Immature natural killer cell (primary cell): ENCODE data around the gene C17orf67. TPM values are rescaled to one million over a fixed set of nuclear protein-coding genes. Genes with fewer than 3 reads are reported as not detected.

ENCODE experiments used
- DNase-seq, 3 donors: peaks; one replicate each; pipeline ENCODE4 v3.0.0; 2022; ENCODE audit warnings: mixed read lengths in 1 of 3
- H3K27ac Mint-ChIP-seq, 6 donors: one replicate each; pipeline ENCODE4 v1.8.0; 2020; ENCODE audit warnings: mixed read lengths in 6 of 6, mild to moderate bottlenecking in 5 of 6, inconsistent platforms in 4 of 6, moderate library complexity in 3 of 6
- H3K27me3 Mint-ChIP-seq, 3 donors: one replicate each; pipeline ENCODE4 v1.8.0; 2020 to 2021; ENCODE audit warnings: low read depth in 3 of 3, mild to moderate bottlenecking in 3 of 3, mixed read lengths in 3 of 3, moderate library complexity in 3 of 3, inconsistent platforms in 1 of 3
- H3K36me3 Mint-ChIP-seq, 3 donors: one replicate each; pipeline ENCODE4 v1.8.0; 2020; ENCODE audit warnings: mixed read lengths in 3 of 3, inconsistent platforms in 2 of 3, mild to moderate bottlenecking in 2 of 3
- H3K4me1 Mint-ChIP-seq, 2 donors: one replicate each; pipeline ENCODE4 v1.8.0; 2020; ENCODE audit warnings: inconsistent platforms in 2 of 2, mild to moderate bottlenecking in 2 of 2, mixed read lengths in 2 of 2, moderate library complexity in 1 of 2
- H3K4me3 Mint-ChIP-seq, 5 donors: one replicate each; pipeline ENCODE4 v1.8.0; 2020; ENCODE audit warnings: mild to moderate bottlenecking in 5 of 5, mixed read lengths in 5 of 5, inconsistent platforms in 3 of 5, moderate library complexity in 3 of 5
- H3K9me3 Mint-ChIP-seq, 6 donors: one replicate each; pipeline ENCODE4 v1.8.0; 2020; ENCODE audit warnings: mild to moderate bottlenecking in 6 of 6, mixed read lengths in 6 of 6, inconsistent platforms in 4 of 6, moderate library complexity in 3 of 6
- polyA plus RNA-seq, 3 donors: library from polyadenylated mRNA; unstranded; fragments of 300-500 nt; fragmentation: Illumina TruSeq; gene quantifications; one replicate each; pipeline ENCODE4 v1.2.3, GENCODE V29; 2021

Gene C17orf67
- polyA plus RNA-seq, 3 donors from 2014 or later, result 0.68 to 1.7 (median 0.83) TPM

- peak; percentile 32 to 43 (median 41) for DNase-seq
- Mint-ChIP-seq H3K9me3 (peaks cover 0 to 3% (median under 1%) of the 10 kb centered on the region in 6 donors), H3K36me3 (peaks cover 0 to 6% (median under 1%) of the 10 kb centered on the region in 3 donors), H3K27ac (peak overlapping the region in 3 of 6 donors; percentile 18 to 46 (median 31)), H3K4me1 (peaks cover 13 to 17% of the 10 kb centered on the region in 2 donors), H3K4me3 (peak overlapping the region; percentile 26 to 62 (median 37)), H3K27me3 (peaks cover 2 to 6% (median 4%) of the 10 kb centered on the region in 3 donors)
Observed at GRCh38 chr17:56786989-56787482, 46.7 kb downstream of the C17orf67 start.

GRCh38 chr17:56785997-56786680 lies 47.6 kb downstream of the C17orf67 start:
- no peak for DNase-seq
- H3K9me3 Mint-ChIP-seq, result peaks cover 0 to 3% (median 0%) of the 10 kb centered on the region in 6 donors
- H3K27ac Mint-ChIP-seq, result peak overlapping the region in 2 of 6 donors; percentile 0 to 7
- H3K36me3 Mint-ChIP-seq, result peaks cover 0 to 6% (median 0%) of the 10 kb centered on the region in 3 donors
- peaks cover 13 to 17% of the 10 kb centered on the region in 2 donors for H3K4me1 Mint-ChIP-seq
- peaks cover 2 to 8% (median 3%) of the 10 kb centered on the region in 3 donors for H3K27me3 Mint-ChIP-seq
- H3K4me3 Mint-ChIP-seq, result no peak overlapping the region

GRCh38 chr17:56785405-56785804 lies 48.3 kb downstream of the C17orf67 start:
- no peak for DNase-seq
- Mint-ChIP-seq H3K27ac (no peak overlapping the region), H3K27me3 (peaks cover 2 to 10% (median 5%) of the 10 kb centered on the region in 3 donors), H3K4me3 (no peak overlapping the region), H3K4me1 (peaks cover 15 to 19% of the 10 kb centered on the region in 2 donors), H3K36me3 (peaks cover 0 to 6% (median 0%) of the 10 kb centered on the region in 3 donors), H3K9me3 (no peaks in the 10 kb centered on the region)

DNA sequence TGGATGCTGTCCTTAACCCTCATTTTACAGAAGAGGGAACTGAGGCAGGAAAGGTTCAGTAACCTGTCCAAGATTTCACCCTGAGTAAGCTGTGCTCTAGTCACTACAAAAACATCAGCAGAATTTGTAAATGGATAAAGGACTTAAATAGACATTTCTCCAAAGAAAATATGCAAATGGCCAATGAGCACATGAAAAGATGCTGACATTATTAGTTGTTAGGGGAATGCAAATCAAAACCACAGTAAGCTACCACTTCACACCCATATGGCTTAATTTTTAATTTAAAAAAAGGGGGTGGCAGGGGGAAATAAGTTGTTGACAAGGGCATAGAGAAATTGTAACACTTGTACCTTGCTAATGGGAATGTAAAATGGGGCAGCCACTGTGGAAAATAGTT lies 51.4 kb downstream of the C17orf67 start:
- peaks cover 24 to 30% of the 10 kb centered on the region in 2 donors for H3K4me1 Mint-ChIP-seq
- peaks cover 0 to 3% (median 0%) of the 10 kb centered on the region in 3 donors for H3K36me3 Mint-ChIP-seq
- no peaks in the 10 kb centered on the region for H3K9me3 Mint-ChIP-seq
- H3K27me3 Mint-ChIP-seq, result peaks cover 8 to 20% (median 20%) of the 10 kb centered on the region in 3 donors
- no peak overlapping the region for H3K27ac Mint-ChIP-seq
- no peak for DNase-seq
- no peak overlapping the region for H3K4me3 Mint-ChIP-seq

DNA sequence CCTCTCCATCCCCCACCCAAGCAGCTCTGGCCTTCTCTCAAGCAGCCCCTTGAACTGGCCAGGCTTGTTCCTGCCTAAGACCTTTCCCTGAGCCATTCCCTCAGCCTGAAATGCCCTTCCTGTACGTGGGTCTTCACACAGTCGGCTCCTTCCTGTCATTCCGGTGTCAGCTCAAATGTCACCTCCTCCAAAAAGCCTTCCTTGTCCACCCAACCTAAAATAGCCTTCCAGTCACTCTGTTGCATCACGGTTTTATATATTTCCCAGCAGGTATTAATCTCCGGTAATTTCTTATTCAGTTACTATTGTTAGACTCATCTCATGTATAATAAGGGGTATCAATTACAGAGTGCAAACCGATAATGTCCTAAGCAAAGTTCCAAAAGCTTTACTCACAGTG lies 51.8 kb downstream of the C17orf67 start:
- DNase-seq, result no peak
- Mint-ChIP-seq H3K4me1 (peaks cover 19 to 26% of the 10 kb centered on the region in 2 donors), H3K27ac (no peak overlapping the region), H3K9me3 (no peaks in the 10 kb centered on the region), H3K27me3 (peaks cover 8 to 20% (median 18%) of the 10 kb centered on the region in 3 donors), H3K4me3 (no peak overlapping the region), H3K36me3 (peaks cover 0 to 3% (median 0%) of the 10 kb centered on the region in 3 donors)

DNA sequence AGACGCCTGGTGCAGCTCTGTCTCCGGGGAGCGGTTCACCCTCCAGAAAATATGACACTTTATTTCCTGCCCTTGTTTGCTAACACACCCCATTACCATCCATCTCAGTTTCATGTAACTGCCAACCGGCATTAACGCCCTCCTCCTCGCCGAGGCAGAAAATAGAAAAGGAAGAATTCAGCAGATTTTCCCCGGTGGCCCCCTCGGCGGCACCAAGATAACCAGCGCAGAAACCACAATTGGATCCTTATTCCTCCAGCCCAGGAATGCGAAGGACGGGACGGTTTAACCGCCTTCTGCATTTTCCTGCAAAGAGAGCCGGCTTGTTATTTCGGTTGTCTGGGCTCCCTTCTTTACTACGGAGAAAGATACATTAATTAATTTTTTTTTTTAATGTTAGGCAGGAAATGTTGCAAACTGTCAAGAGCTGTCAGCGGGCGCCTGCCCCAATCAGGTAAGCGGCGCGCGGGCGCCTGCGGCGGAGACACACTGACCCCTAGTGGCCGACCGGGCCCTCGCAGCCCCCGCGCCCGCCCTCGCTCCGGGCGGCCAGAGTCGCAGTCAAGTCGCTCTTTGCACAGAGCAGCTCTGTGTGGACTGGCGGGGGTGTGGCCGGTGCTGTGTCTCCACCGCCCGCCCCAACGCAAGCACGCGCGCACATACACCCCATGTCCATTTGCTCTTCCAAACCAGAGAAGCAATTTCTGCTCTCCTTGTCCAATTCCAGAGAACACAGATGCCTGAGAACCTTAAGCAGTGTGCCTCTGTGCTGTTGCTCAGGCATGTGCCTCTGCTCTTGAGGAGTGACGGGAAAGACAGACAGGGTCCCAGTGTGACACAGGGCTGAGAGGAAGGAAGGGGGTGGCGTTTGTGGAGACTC lies 53.6 kb downstream of the C17orf67 start:
- Mint-ChIP-seq H3K27me3 (peaks cover 10 to 22% (median 18%) of the 10 kb centered on the region in 3 donors), H3K9me3 (no peaks in the 10 kb centered on the region)

DNA sequence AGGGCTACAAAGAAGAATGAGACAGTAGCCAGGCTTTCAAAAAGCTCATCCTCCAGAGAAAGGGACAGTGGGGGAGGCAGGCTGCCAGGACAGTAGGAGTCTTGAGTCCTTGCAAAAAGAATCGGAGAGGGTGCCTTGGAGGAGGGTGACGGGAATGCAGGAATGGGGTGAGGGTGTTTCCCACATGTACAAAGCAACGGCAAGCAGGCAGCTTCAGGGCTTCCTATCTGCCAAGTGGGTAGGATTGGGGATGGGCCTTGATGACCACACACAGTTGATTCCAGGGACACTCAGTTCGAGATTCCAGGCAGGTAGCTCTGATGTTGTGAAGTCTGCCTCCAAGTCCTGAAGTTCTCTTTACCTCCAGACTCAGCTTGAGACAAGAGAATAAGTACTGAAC lies 54.4 kb downstream of the C17orf67 start:
- H3K27me3 Mint-ChIP-seq, result peaks cover 10 to 22% (median 18%) of the 10 kb centered on the region in 3 donors
- peaks cover 14 to 21% of the 10 kb centered on the region in 2 donors for H3K4me1 Mint-ChIP-seq
- no peaks in the 10 kb centered on the region for H3K36me3 Mint-ChIP-seq
- no peaks in the 10 kb centered on the region for H3K9me3 Mint-ChIP-seq
- no peak overlapping the region for H3K27ac Mint-ChIP-seq
- H3K4me3 Mint-ChIP-seq, result peak overlapping the region; percentile 87 to 93 (median 89)
- no peak for DNase-seq

More for the DNA sequence above, 53.6 kb downstream of the C17orf67 start:
- H3K36me3 Mint-ChIP-seq, result peaks cover 0 to 2% (median 0%) of the 10 kb centered on the region in 3 donors
- H3K4me1 Mint-ChIP-seq, result peaks cover 14 to 21% of the 10 kb centered on the region in 2 donors
- peak overlapping the region in 5 of 6 donors; percentile 11 to 76 (median 56) for H3K27ac Mint-ChIP-seq
- peak; percentile 77 to 83 (median 78) for DNase-seq
- peak overlapping the region; percentile 87 to 93 (median 89) for H3K4me3 Mint-ChIP-seq

- Mint-ChIP-seq H3K36me3 (no peaks in the 10 kb centered on the region), H3K27ac (no peak overlapping the region), H3K4me1 (peaks cover 14 to 21% of the 10 kb centered on the region in 2 donors), H3K27me3 (peaks cover 10 to 22% (median 18%) of the 10 kb centered on the region in 3 donors), H3K9me3 (no peaks in the 10 kb centered on the region), H3K4me3 (peak overlapping the region; percentile 44 to 88 (median 61))
- no peak for DNase-seq
Observed at GRCh38 chr17:56778898-56779297, 54.8 kb downstream of the C17orf67 start.

- peaks cover 14 to 21% of the 10 kb centered on the region in 2 donors for H3K4me1 Mint-ChIP-seq
- DNase-seq, result no peak
- H3K27me3 Mint-ChIP-seq, result peaks cover 10 to 24% (median 18%) of the 10 kb centered on the region in 3 donors
- no peak overlapping the region for H3K4me3 Mint-ChIP-seq
- H3K36me3 Mint-ChIP-seq, result no peaks in the 10 kb centered on the region
- H3K27ac Mint-ChIP-seq, result no peak overlapping the region
- H3K9me3 Mint-ChIP-seq, result no peaks in the 10 kb centered on the region
Observed at GRCh38 chr17:56777859-56778258, 55.9 kb downstream of the C17orf67 start.

DNA sequence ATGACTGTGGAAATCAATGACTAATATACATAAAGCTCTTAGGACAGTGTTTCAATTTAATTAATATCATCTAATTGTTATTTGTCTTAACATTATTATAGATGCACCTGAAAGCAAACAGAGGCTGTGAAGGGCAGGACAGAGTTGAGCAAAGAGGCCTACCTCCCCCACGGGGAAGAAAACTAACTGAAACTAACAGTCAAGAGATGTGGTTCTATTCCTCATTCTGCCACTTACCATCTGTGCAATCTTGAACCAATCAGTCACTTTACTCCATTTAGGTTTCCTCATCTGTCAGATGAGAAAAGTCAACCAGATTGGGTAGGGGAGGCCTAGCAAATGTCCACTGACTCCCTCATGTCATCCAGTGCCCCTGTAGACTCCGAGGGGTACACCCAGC lies 59.1 kb downstream of the C17orf67 start:
- no peaks in the 10 kb centered on the region for H3K9me3 Mint-ChIP-seq
- H3K4me3 Mint-ChIP-seq, result no peak overlapping the region
- H3K36me3 Mint-ChIP-seq, result no peaks in the 10 kb centered on the region
- peaks cover 9 to 16% (median 10%) of the 10 kb centered on the region in 3 donors for H3K27me3 Mint-ChIP-seq
- no peak overlapping the region for H3K27ac Mint-ChIP-seq
- peaks cover 7 to 10% of the 10 kb centered on the region in 2 donors for H3K4me1 Mint-ChIP-seq
- no peak for DNase-seq

GRCh38 chr17:56773124-56773523 lies 60.6 kb downstream of the C17orf67 start:
- Mint-ChIP-seq H3K4me3 (no peak overlapping the region), H3K27ac (no peak overlapping the region), H3K36me3 (no peaks in the 10 kb centered on the region), H3K9me3 (no peaks in the 10 kb centered on the region), H3K4me1 (no peaks in the 10 kb centered on the region), H3K27me3 (peaks cover 4 to 10% (median 7%) of the 10 kb centered on the region in 3 donors)
- no peak for DNase-seq

DNA sequence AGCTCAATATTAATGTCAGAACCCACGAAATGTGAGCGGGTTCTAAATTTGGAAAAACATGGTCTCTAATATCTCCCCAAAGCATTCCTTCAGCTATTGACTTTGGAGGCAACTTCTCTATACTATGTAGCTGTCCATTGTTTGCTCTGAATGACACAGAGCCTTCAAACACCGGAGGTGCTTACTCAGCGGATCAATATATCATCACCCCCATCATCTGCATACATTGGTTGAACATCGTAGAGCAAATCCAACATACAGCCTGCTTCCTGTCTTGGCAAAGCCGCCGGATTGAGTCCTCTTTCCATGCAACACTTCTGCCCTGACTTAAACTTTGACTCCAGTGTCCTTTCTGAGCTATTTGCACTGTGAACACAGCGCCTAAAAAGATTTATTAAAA lies 61.3 kb downstream of the C17orf67 start:
- Mint-ChIP-seq H3K4me3 (no peak overlapping the region), H3K27ac (no peak overlapping the region), H3K36me3 (no peaks in the 10 kb centered on the region), H3K4me1 (no peaks in the 10 kb centered on the region), H3K27me3 (peaks cover 2 to 8% (median 3%) of the 10 kb centered on the region in 3 donors), H3K9me3 (no peaks in the 10 kb centered on the region)
- DNase-seq, result no peak

- Mint-ChIP-seq H3K27me3 (peaks cover under 1 to 8% (median 2%) of the 10 kb centered on the region in 3 donors), H3K4me1 (no peaks in the 10 kb centered on the region), H3K9me3 (no peaks in the 10 kb centered on the region)
Observed at GRCh38 chr17:56771975-56772374, 61.7 kb downstream of the C17orf67 start.

More at GRCh38 chr17:56771975-56772374, 61.7 kb downstream of the C17orf67 start:
- H3K27ac Mint-ChIP-seq, result no peak overlapping the region
- H3K4me3 Mint-ChIP-seq, result no peak overlapping the region
- H3K36me3 Mint-ChIP-seq, result no peaks in the 10 kb centered on the region
- DNase-seq, result no peak
